ENCODE results near the gene DCC.

DNA sequence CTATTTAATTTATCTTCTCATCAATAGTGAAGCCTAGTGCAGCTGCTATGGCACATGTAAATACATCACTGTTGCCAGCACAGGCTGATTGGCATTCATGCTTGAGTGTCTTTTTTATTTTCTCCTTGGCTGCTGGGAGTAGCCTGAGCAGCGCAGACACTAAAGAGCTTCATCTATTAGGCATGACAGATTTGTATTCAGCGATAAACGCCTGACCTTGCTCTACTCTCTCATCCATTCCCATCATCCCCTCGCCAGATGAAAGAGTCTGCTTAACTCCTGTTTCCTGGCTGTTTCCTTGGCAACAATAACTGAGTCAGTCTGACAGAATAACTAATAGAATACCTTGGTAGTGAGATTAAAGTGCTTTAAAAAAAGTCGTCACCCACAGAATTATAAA, 753.6 kb downstream of the DCC start:
- TF ChIP-seq POLR2A (IDR thresholded peaks at IDR 0.05; ENCODE audit: low read length) = no peak
- no peak for TF ChIP-seq GATA1 (IDR thresholded peaks at IDR 0.05; ENCODE audit: low read depth, low read length)
